OCI-LY1 (cell line): Measurements from ENCODE around the gene CHST12.

Experiments
- H2AFZ ChIP-seq: fragments of 200-600 bp; sonication (generic), shearing (Covaris generic); 2 replicates; pipeline ENCODE4 v1.6.0; 2014; ENCODE audit warnings: antibody characterized with exemption, mild to moderate bottlenecking, low read length
- H3F3A ChIP-seq: fragments of 200-600 bp; sonication (generic), shearing (Covaris generic); 2 replicates; pipeline ENCODE4 v1.6.0; 2014; ENCODE audit warnings: mild to moderate bottlenecking, antibody characterized with exemption, low read length, moderate library complexity; ENCODE audit not compliant: insufficient read depth
- H3K27ac ChIP-seq: fragments of 200-600 bp; sonication (generic); 2 replicates; pipeline ENCODE4 v1.5.1; 2014; ENCODE audit warnings: low read length, mixed run types, mild to moderate bottlenecking, low read depth; ENCODE audit not compliant: poor library complexity, severe bottlenecking
- H3K27me3 ChIP-seq: fragments of 200-600 bp; sonication (generic); 2 replicates; pipeline ENCODE4 v1.6.0; 2014; ENCODE audit warnings: antibody characterized with exemption, mild to moderate bottlenecking, low read length, moderate library complexity; ENCODE audit not compliant: insufficient read depth
- H3K36me3 ChIP-seq: fragments of 200-600 bp; sonication (generic); 2 replicates; pipeline ENCODE4 v1.6.1; 2014; ENCODE audit warnings: mild to moderate bottlenecking, antibody characterized with exemption, low read length, moderate library complexity, mixed read lengths; ENCODE audit not compliant: insufficient read depth
- H3K4me1 ChIP-seq: fragments of 200-600 bp; sonication (generic); 2 replicates; pipeline ENCODE4 v1.5.1; 2014; ENCODE audit warnings: mild to moderate bottlenecking, low read length, moderate library complexity; ENCODE audit not compliant: insufficient read depth, severe bottlenecking
- H3K4me2 ChIP-seq: fragments of 200-600 bp; sonication (generic), shearing (Covaris generic); 2 replicates; pipeline ENCODE4 v1.6.1; 2014; ENCODE audit warnings: low read length
- H3K4me3 ChIP-seq: fragments of 200-600 bp; sonication (generic); 2 replicates; pipeline ENCODE4 v1.5.1; 2014; ENCODE audit warnings: low read length, low read depth, mild to moderate bottlenecking, mixed read lengths; ENCODE audit not compliant: poor library complexity, severe bottlenecking
- H3K79me2 ChIP-seq: fragments of 200-600 bp; shearing (Covaris generic); 2 replicates; pipeline ENCODE4 v1.6.1; 2016; ENCODE audit warnings: mixed run types, low read length, mixed read lengths; ENCODE audit not compliant: insufficient read depth
- H3K9ac ChIP-seq: fragments of 200-600 bp; sonication (generic), shearing (Covaris generic); 2 replicates; pipeline ENCODE4 v1.6.1; 2014; ENCODE audit warnings: mild to moderate bottlenecking, low read length, mixed read lengths
- H3K9me2 ChIP-seq: fragments of 200-600 bp; sonication (generic), shearing (Covaris generic); 2 replicates; pipeline ENCODE4 v1.6.1; 2014; ENCODE audit warnings: low read depth, mild to moderate bottlenecking, low read length, mixed read lengths
- H3K9me3 ChIP-seq: fragments of 200-600 bp; shearing (Covaris generic); 2 replicates; pipeline ENCODE4 v1.6.1; 2014; ENCODE audit warnings: low read length, mixed read lengths
- H4K20me1 ChIP-seq: fragments of 200-600 bp; sonication (generic), shearing (Covaris generic); 2 replicates; pipeline ENCODE4 v1.6.0; 2016; ENCODE audit warnings: mild to moderate bottlenecking, low read length; ENCODE audit not compliant: insufficient read depth
- CTCF ChIP-seq: fragments of 200-600 bp; sonication (generic), shearing (Covaris generic); IDR thresholded peaks from 2 replicates; pipeline ENCODE4 v1.5.1; 2017; ENCODE audit warnings: mild to moderate bottlenecking, antibody characterized with exemption, low read length, moderate library complexity, mixed read lengths
- EZH2 ChIP-seq: fragments of 200-600 bp; sonication (generic), shearing (Covaris generic); IDR thresholded peaks from 2 replicates; pipeline ENCODE4 v1.8.0; 2017; ENCODE audit warnings: borderline replicate concordance, mixed run types, mild to moderate bottlenecking, antibody characterized with exemption, low read length, moderate library complexity, mixed read lengths

CHST12 gene

GRCh38 chr7:2360796-2361195 is 42.6 kb upstream of the CHST12 start:
- H4K20me1 ChIP-seq = 0 out of 2 replicates have a peak, but pooled peaks cover 4% of the 10 kb centered on the region
- H3K9me3 ChIP-seq = no peaks in the 10 kb centered on the region
- no peaks in the 10 kb centered on the region for H3K27me3 ChIP-seq
- no peak overlapping the region for H2AFZ ChIP-seq
- no peaks in the 10 kb centered on the region for H3K9me2 ChIP-seq
- H3K79me2 ChIP-seq = peaks cover 54% of the 10 kb centered on the region
- no peak for TF ChIP-seq EZH2
- no peak for TF ChIP-seq CTCF
- no peak overlapping the region for H3K4me3 ChIP-seq
- H3K27ac ChIP-seq = no peak overlapping the region
- no peaks in the 10 kb centered on the region for H3F3A ChIP-seq
- H3K4me1 ChIP-seq = peaks cover 28% of the 10 kb centered on the region
- H3K9ac ChIP-seq = no peak overlapping the region
- H3K4me2 ChIP-seq = no peak overlapping the region
- H3K36me3 ChIP-seq = peaks cover 93% of the 10 kb centered on the region

GRCh38 chr7:2362385-2363088 is 40.9 kb upstream of the CHST12 start:
- peaks cover 37% of the 10 kb centered on the region for H3K79me2 ChIP-seq
- no peaks in the 10 kb centered on the region for H3F3A ChIP-seq
- H3K9ac ChIP-seq = no peak overlapping the region
- no peaks in the 10 kb centered on the region for H3K9me3 ChIP-seq
- H3K9me2 ChIP-seq = no peaks in the 10 kb centered on the region
- TF ChIP-seq CTCF (no peak), EZH2 (no peak)
- peaks cover 96% of the 10 kb centered on the region for H3K36me3 ChIP-seq
- H3K27me3 ChIP-seq = no peaks in the 10 kb centered on the region
- H2AFZ ChIP-seq = no peak overlapping the region
- 0 out of 2 replicates have a peak, but pooled peaks cover 2% of the 10 kb centered on the region for H4K20me1 ChIP-seq
- H3K4me1 ChIP-seq = peaks cover 10% of the 10 kb centered on the region
- H3K4me3 ChIP-seq = no peak overlapping the region
- H3K4me2 ChIP-seq = no peak overlapping the region
- H3K27ac ChIP-seq = no peak overlapping the region

- H4K20me1 ChIP-seq = 0 out of 2 replicates have a peak, but pooled peaks cover 2% of the 10 kb centered on the region
- no peak overlapping the region for H2AFZ ChIP-seq
- H3K4me2 ChIP-seq = no peak overlapping the region
- no peak overlapping the region for H3K4me3 ChIP-seq
- no peaks in the 10 kb centered on the region for H3F3A ChIP-seq
- H3K9ac ChIP-seq = no peak overlapping the region
- TF ChIP-seq EZH2 (no peak), CTCF (no peak)
- peaks cover 99% of the 10 kb centered on the region for H3K36me3 ChIP-seq
- H3K4me1 ChIP-seq = no peaks in the 10 kb centered on the region
- H3K79me2 ChIP-seq = no peaks in the 10 kb centered on the region
- no peaks in the 10 kb centered on the region for H3K27me3 ChIP-seq
- no peaks in the 10 kb centered on the region for H3K9me2 ChIP-seq
- H3K9me3 ChIP-seq = no peaks in the 10 kb centered on the region
- H3K27ac ChIP-seq = no peak overlapping the region
Measured at GRCh38 chr7:2369139-2369538, 34.3 kb upstream of the CHST12 start.
